Measurements from ENCODE around the gene DNM3.

DNA sequence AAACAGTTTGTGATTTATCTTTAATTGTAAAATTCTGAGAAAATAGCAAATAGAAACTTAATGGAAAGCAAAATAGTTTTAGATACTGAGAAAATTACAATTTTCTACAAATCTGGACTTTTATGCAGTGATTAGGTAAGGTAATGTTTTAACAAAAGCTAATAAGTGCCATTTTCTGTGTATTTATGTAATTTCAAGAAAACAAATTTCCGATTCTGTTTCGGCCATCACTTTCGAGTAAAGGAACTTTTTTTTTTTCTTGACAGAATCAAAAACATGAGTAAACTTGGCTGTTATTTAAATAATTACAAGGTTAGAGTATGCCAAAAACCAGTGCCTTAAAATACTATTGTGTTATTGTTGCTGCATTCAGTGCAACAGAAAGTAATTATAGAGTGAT, 298.8 kb downstream of the DNM3 start:
- TF ChIP-seq, protein P1, sequence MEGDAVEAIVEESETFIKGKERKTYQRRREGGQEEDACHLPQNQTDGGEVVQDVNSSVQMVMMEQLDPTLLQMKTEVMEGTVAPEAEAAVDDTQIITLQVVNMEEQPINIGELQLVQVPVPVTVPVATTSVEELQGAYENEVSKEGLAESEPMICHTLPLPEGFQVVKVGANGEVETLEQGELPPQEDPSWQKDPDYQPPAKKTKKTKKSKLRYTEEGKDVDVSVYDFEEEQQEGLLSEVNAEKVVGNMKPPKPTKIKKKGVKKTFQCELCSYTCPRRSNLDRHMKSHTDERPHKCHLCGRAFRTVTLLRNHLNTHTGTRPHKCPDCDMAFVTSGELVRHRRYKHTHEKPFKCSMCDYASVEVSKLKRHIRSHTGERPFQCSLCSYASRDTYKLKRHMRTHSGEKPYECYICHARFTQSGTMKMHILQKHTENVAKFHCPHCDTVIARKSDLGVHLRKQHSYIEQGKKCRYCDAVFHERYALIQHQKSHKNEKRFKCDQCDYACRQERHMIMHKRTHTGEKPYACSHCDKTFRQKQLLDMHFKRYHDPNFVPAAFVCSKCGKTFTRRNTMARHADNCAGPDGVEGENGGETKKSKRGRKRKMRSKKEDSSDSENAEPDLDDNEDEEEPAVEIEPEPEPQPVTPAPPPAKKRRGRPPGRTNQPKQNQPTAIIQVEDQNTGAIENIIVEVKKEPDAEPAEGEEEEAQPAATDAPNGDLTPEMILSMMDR (IDR thresholded peaks at IDR 0.05; ENCODE audit: extremely low read depth in 1 of 2, insufficient read depth in 1 of 2, low read depth in 1 of 2, low read length in 2 of 2), result no peak
- TF ChIP-seq JUN (IDR thresholded peaks at IDR 0.05; ENCODE audit: borderline replicate concordance, insufficient read depth, insufficient read length, low read depth) (no peak), MYC (IDR thresholded peaks at IDR 0.05; ENCODE audit: low read depth, low read length) (no peak), POLR2A (IDR thresholded peaks at IDR 0.05; ENCODE audit: low read depth, low read length) (no peak)
